ENCODE results near the gene UBAP1.
"Not testable (repeated sequence)": the region's sequence is repeated elsewhere in the genome, so short reads cannot be mapped to it uniquely, and the experiment has no call there.

UBAP1 gene

DNA sequence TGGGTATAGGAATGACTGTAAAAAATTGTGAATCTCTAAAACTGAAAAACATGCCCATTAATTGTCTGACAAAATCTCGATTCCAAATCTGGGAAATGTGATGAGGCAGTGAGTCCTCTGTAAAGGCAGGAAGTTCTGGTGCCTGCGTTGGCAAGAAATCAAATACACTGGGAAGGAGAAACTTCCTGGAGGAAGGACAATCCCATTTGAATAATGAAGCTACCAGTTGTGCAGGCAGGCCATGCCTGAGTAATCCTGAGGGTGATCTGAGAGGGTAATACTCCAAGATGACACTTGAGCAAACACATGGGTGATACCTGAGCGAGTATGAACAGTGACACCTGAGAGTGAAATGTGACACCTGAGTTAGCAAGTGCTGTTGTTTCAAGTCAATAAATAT, 100.6 kb downstream of the UBAP1 start:
- Histone ChIP-seq H3K27me3 (ENCODE audit: control insufficient read depth in 1 of 2, insufficient read depth in 2 of 2, low read length in 2 of 2) (no peaks in the 10 kb centered on the region), H3K27ac (ENCODE audit: low read depth, low read length) (no peak overlapping the region), H3K36me3 (ENCODE audit: control insufficient read depth in 1 of 2, insufficient read depth in 2 of 2, low read length in 2 of 2) (no peaks in the 10 kb centered on the region), H3K4me3 (ENCODE audit: low read depth in 1 of 2, low read length in 2 of 2) (no peak overlapping the region), H3K4me1 (ENCODE audit: control insufficient read depth in 1 of 2, insufficient read depth in 2 of 2, low read length in 2 of 2) (no peaks in the 10 kb centered on the region), H3K9ac (ENCODE audit: low read depth in 1 of 2, low read length in 2 of 2) (no peak overlapping the region), H3K9me3 (ENCODE audit: control insufficient read depth in 1 of 2, low read length in 2 of 2) (no peaks in the 10 kb centered on the region)

DNA sequence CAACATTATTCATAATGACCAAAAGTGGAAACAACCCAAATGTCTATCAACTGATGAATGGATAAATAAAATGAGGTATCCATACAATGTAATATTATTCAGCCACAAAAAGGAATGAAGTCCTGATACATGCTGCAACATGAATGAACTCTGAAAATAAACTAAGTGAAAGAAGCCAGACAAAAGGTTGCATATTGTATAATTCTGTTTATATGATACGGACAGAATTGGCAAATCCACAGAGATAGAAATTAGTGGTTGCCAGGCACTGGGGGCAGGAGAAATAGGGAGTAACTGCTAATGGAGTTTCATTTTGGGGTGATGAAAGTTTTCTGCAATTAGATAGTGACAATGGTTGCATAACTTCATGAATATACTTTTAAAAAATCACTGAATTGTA, 103.3 kb downstream of the UBAP1 start:
- Histone ChIP-seq H3K9me3 (ENCODE audit: control insufficient read depth in 1 of 2, low read length in 2 of 2) (no peaks in the 10 kb centered on the region), H3K9ac (ENCODE audit: low read depth in 1 of 2, low read length in 2 of 2) (no peak overlapping the region), H3K27ac (ENCODE audit: low read depth, low read length) (no peak overlapping the region), H3K27me3 (ENCODE audit: control insufficient read depth in 1 of 2, insufficient read depth in 2 of 2, low read length in 2 of 2) (no peaks in the 10 kb centered on the region), H3K4me1 (ENCODE audit: control insufficient read depth in 1 of 2, insufficient read depth in 2 of 2, low read length in 2 of 2) (no peaks in the 10 kb centered on the region), H3K36me3 (ENCODE audit: control insufficient read depth in 1 of 2, insufficient read depth in 2 of 2, low read length in 2 of 2) (no peaks in the 10 kb centered on the region), H3K4me3 (ENCODE audit: low read depth in 1 of 2, low read length in 2 of 2) (no peak overlapping the region)

DNA sequence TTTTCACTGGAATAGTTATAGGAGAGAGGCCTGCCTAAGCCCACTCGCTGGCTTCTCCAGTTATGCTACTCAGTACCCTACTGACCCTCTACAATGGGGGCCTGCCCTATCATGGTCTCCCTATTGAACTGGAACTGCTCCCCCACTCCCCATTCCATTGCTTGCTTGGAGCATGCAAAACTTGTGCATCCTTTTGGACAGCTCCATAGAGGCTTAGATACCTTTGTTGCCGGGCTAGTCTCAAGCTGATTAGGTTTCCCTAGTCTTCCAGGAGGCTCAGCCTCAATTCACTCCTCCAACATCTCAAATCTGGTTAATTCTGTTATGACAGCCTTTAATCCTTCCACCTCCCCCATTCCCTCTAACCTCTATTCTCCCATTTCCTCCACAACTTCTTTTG, 110.3 kb downstream of the UBAP1 start:
- Histone ChIP-seq H3K9ac (ENCODE audit: low read depth in 1 of 2, low read length in 2 of 2) (no peak overlapping the region), H3K27ac (ENCODE audit: low read depth, low read length) (no peak overlapping the region), H3K4me1 (ENCODE audit: control insufficient read depth in 1 of 2, insufficient read depth in 2 of 2, low read length in 2 of 2) (no peaks in the 10 kb centered on the region), H3K4me3 (ENCODE audit: low read depth in 1 of 2, low read length in 2 of 2) (no peak overlapping the region), H3K36me3 (ENCODE audit: control insufficient read depth in 1 of 2, insufficient read depth in 2 of 2, low read length in 2 of 2) (no peaks in the 10 kb centered on the region), H3K9me3 (ENCODE audit: control insufficient read depth in 1 of 2, low read length in 2 of 2) (no peaks in the 10 kb centered on the region), H3K27me3 (ENCODE audit: control insufficient read depth in 1 of 2, insufficient read depth in 2 of 2, low read length in 2 of 2) (no peaks in the 10 kb centered on the region)

DNA sequence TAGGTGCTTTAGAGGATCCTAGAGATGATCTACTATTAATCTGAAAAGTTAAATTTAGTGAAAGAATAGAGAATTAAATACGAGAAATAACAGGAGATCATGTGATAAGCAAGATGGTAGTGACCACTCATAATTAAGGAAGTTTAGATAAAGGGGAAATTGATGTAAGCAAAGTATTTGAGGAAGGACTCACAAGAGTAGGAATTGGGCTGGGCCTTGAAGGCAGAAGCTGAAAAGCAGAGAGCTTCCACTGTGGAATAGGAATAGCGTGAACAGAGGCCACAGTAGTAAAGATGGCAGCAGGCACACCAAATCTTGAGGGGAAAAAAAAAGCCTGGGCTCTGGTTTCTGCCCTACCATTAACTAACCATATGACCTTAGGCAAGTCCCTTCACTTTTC, 112.2 kb downstream of the UBAP1 start:
- no peak overlapping the region for H3K9ac ChIP-seq (ENCODE audit: low read depth in 1 of 2, low read length in 2 of 2)
- no peak overlapping the region for H3K27ac ChIP-seq (ENCODE audit: low read depth, low read length)
- no peaks in the 10 kb centered on the region for H3K36me3 ChIP-seq (ENCODE audit: control insufficient read depth in 1 of 2, insufficient read depth in 2 of 2, low read length in 2 of 2)
- H3K4me3 ChIP-seq (ENCODE audit: low read depth in 1 of 2, low read length in 2 of 2) = no peak overlapping the region
- no peaks in the 10 kb centered on the region for H3K4me1 ChIP-seq (ENCODE audit: control insufficient read depth in 1 of 2, insufficient read depth in 2 of 2, low read length in 2 of 2)
- no peaks in the 10 kb centered on the region for H3K9me3 ChIP-seq (ENCODE audit: control insufficient read depth in 1 of 2, low read length in 2 of 2)
- H3K27me3 ChIP-seq (ENCODE audit: control insufficient read depth in 1 of 2, insufficient read depth in 2 of 2, low read length in 2 of 2) = no peaks in the 10 kb centered on the region

DNA sequence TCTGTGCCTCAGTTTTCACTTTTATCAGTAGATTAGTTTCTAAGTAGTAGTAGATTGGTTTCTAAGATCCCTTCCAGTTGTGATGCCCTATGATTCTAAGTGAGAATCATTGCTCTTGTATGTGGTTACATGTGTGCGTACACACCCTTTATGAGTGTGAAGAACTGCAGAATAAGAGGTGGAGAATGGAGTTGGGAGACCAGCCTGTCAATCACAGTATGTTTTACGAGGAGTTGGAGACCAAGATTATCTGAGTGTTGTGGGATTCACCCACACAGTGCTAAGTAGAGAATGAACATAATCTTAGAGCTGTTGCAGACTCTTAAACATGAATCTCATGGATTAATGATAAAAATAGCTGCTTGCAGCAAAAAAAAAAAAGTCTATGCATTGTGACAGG, 112.6 kb downstream of the UBAP1 start:
- no peak overlapping the region for H3K9ac ChIP-seq (ENCODE audit: low read depth in 1 of 2, low read length in 2 of 2)
- H3K4me3 ChIP-seq (ENCODE audit: low read depth in 1 of 2, low read length in 2 of 2) = no peak overlapping the region
- no peak overlapping the region for H3K27ac ChIP-seq (ENCODE audit: low read depth, low read length)
- no peaks in the 10 kb centered on the region for H3K36me3 ChIP-seq (ENCODE audit: control insufficient read depth in 1 of 2, insufficient read depth in 2 of 2, low read length in 2 of 2)
- H3K9me3 ChIP-seq (ENCODE audit: control insufficient read depth in 1 of 2, low read length in 2 of 2) = no peaks in the 10 kb centered on the region
- no peaks in the 10 kb centered on the region for H3K4me1 ChIP-seq (ENCODE audit: control insufficient read depth in 1 of 2, insufficient read depth in 2 of 2, low read length in 2 of 2)
- H3K27me3 ChIP-seq (ENCODE audit: control insufficient read depth in 1 of 2, insufficient read depth in 2 of 2, low read length in 2 of 2) = no peaks in the 10 kb centered on the region

DNA sequence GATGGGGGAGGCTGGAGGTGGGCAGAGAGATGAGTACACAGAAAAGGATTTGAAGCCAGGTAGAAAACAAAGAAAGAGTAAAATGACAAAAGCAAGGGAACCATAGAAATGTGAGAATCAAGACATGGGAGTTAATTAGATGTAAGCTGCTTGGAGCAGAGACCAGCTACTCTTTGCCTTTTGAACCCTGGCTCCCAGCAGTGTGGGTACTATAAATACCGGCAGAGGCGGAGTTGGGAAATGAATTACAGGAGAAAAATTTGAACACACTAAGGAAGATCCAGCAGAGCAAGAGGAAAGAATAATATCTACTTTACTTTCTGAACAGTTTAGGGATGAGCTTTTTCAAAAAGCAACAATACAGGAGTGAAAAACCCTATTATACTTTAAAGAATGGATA, 113.7 kb downstream of the UBAP1 start:
- Histone ChIP-seq H3K4me3 (ENCODE audit: low read depth in 1 of 2, low read length in 2 of 2) (no peak overlapping the region), H3K9ac (ENCODE audit: low read depth in 1 of 2, low read length in 2 of 2) (no peak overlapping the region), H3K36me3 (ENCODE audit: control insufficient read depth in 1 of 2, insufficient read depth in 2 of 2, low read length in 2 of 2) (no peaks in the 10 kb centered on the region), H3K4me1 (ENCODE audit: control insufficient read depth in 1 of 2, insufficient read depth in 2 of 2, low read length in 2 of 2) (no peaks in the 10 kb centered on the region), H3K27me3 (ENCODE audit: control insufficient read depth in 1 of 2, insufficient read depth in 2 of 2, low read length in 2 of 2) (no peaks in the 10 kb centered on the region), H3K27ac (ENCODE audit: low read depth, low read length) (no peak overlapping the region), H3K9me3 (ENCODE audit: control insufficient read depth in 1 of 2, low read length in 2 of 2) (no peaks in the 10 kb centered on the region)

DNA sequence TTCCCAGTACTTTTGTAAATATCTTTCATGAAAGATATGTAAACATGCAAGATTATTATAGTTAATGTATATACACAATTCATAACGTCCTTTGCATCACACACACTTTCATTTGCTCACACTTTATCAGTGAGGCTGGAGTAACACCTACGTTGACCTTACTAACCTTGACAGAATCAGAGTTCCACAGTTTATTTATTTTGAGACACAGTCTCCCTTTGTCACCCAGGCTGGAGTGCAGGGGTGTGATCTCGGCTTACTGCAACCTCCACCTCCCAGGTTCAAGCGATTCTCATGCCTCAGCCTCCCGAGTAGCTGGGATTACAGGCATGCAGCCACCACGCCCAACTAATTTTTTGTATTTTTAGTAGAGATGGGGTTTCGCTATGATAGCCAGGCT, 122.2 kb downstream of the UBAP1 start:
- H3K27ac ChIP-seq (ENCODE audit: low read depth, low read length); H3K36me3 ChIP-seq (ENCODE audit: control insufficient read depth in 1 of 2, insufficient read depth in 2 of 2, low read length in 2 of 2); H3K4me1 ChIP-seq (ENCODE audit: control insufficient read depth in 1 of 2, insufficient read depth in 2 of 2, low read length in 2 of 2); H3K27me3 ChIP-seq (ENCODE audit: control insufficient read depth in 1 of 2, insufficient read depth in 2 of 2, low read length in 2 of 2); H3K9ac ChIP-seq (ENCODE audit: low read depth in 1 of 2, low read length in 2 of 2); H3K4me3 ChIP-seq (ENCODE audit: low read depth in 1 of 2, low read length in 2 of 2); H3K9me3 ChIP-seq (ENCODE audit: control insufficient read depth in 1 of 2, low read length in 2 of 2): not testable (repeated sequence)
